SK-N-SH (cell line): ENCODE results near the gene SUPT4H1.

Experiments used
- FOSL2 ChIP-seq: IDR thresholded peaks from 2 replicates; pipeline ENCODE4 v1.4.0; 2012; ENCODE audit warnings: low read depth, mild to moderate bottlenecking, moderate library complexity, borderline replicate concordance
- MAX ChIP-seq: IDR thresholded peaks from 2 replicates; pipeline ENCODE4 v1.4.0; 2012; ENCODE audit warnings: low read depth
- MXI1 ChIP-seq: IDR thresholded peaks from 2 replicates; pipeline ENCODE4 v1.6.1; 2012; ENCODE audit warnings: mild to moderate bottlenecking, low read depth, low read length, improper control_type of control experiment
- TF ChIP-seq, protein P1 (sequence below): IDR thresholded peaks from 2 replicates; pipeline ENCODE4 v1.4.0; 2012; ENCODE audit warnings: low read depth, borderline replicate concordance
- TF ChIP-seq, protein P2 (sequence below): fragments of 200-600 bp; sonication (generic); IDR thresholded peaks from 2 replicates; pipeline ENCODE4 v1.6.1; 2017; ENCODE audit warnings: antibody characterized with exemption, mild to moderate bottlenecking, moderate library complexity

- TF ChIP-seq, protein P1, sequence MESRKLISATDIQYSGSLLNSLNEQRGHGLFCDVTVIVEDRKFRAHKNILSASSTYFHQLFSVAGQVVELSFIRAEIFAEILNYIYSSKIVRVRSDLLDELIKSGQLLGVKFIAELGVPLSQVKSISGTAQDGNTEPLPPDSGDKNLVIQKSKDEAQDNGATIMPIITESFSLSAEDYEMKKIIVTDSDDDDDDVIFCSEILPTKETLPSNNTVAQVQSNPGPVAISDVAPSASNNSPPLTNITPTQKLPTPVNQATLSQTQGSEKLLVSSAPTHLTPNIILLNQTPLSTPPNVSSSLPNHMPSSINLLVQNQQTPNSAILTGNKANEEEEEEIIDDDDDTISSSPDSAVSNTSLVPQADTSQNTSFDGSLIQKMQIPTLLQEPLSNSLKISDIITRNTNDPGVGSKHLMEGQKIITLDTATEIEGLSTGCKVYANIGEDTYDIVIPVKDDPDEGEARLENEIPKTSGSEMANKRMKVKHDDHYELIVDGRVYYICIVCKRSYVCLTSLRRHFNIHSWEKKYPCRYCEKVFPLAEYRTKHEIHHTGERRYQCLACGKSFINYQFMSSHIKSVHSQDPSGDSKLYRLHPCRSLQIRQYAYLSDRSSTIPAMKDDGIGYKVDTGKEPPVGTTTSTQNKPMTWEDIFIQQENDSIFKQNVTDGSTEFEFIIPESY: no peak
- TF ChIP-seq MAX (no peak), MXI1 (no peak), FOSL2 (no peak)
- TF ChIP-seq, protein P2, sequence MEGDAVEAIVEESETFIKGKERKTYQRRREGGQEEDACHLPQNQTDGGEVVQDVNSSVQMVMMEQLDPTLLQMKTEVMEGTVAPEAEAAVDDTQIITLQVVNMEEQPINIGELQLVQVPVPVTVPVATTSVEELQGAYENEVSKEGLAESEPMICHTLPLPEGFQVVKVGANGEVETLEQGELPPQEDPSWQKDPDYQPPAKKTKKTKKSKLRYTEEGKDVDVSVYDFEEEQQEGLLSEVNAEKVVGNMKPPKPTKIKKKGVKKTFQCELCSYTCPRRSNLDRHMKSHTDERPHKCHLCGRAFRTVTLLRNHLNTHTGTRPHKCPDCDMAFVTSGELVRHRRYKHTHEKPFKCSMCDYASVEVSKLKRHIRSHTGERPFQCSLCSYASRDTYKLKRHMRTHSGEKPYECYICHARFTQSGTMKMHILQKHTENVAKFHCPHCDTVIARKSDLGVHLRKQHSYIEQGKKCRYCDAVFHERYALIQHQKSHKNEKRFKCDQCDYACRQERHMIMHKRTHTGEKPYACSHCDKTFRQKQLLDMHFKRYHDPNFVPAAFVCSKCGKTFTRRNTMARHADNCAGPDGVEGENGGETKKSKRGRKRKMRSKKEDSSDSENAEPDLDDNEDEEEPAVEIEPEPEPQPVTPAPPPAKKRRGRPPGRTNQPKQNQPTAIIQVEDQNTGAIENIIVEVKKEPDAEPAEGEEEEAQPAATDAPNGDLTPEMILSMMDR: no peak
These were observed 17.3 kb downstream of the SUPT4H1 start for GRCh38 chr17:58334661-58335060.
